GM12872 (cell line): Measurements from ENCODE around the gene ANKH.

Experiments
- TF ChIP-seq, protein P1 (sequence below): IDR thresholded peaks from 3 replicates; pipeline ENCODE4 v1.5.1; 2011; ENCODE audit warnings: low read depth, mild to moderate bottlenecking, low read length, moderate library complexity; ENCODE audit not compliant: insufficient read depth

The ANKH gene

DNA sequence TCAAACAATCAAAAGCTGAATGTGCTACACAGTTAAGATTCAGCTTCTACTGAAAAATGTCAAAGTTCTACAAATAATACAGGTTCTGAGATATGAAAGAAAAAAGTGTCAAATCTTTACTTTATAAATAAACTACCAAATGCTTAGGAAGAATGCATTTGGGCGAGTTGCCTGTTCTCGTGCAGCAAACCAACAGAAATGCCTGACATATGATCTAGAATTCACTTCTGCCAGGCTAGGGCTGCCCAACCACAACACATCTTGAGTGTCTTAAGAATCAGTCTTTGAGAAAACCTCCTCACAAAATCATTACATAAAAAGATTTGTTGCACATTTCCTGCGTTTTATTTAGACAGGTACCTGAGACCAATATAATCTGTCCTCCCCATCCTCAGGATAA lies 42.2 kb downstream of the ANKH start:
- TF ChIP-seq, protein P1, sequence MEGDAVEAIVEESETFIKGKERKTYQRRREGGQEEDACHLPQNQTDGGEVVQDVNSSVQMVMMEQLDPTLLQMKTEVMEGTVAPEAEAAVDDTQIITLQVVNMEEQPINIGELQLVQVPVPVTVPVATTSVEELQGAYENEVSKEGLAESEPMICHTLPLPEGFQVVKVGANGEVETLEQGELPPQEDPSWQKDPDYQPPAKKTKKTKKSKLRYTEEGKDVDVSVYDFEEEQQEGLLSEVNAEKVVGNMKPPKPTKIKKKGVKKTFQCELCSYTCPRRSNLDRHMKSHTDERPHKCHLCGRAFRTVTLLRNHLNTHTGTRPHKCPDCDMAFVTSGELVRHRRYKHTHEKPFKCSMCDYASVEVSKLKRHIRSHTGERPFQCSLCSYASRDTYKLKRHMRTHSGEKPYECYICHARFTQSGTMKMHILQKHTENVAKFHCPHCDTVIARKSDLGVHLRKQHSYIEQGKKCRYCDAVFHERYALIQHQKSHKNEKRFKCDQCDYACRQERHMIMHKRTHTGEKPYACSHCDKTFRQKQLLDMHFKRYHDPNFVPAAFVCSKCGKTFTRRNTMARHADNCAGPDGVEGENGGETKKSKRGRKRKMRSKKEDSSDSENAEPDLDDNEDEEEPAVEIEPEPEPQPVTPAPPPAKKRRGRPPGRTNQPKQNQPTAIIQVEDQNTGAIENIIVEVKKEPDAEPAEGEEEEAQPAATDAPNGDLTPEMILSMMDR, result no peak

DNA sequence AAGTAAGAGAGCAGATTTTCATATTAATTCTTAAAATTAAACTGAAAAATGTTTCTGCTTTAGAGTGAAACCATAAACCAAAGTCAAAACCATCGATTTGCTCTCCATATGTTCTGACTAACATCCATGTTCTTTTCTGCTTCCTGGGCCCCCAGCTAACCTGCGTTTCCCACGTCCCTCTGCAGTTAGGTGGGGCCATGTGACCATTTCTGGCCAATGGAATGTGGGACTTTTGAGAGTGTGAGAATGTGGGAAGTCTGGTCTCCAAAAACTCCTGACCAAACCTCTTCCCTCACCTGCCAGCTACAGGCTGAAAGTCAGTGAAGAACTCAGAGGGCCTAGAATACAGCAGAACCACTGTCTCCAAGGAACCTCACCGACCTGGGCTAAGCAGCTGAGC lies 44.9 kb downstream of the ANKH start:
- TF ChIP-seq, protein P1, result no peak

DNA sequence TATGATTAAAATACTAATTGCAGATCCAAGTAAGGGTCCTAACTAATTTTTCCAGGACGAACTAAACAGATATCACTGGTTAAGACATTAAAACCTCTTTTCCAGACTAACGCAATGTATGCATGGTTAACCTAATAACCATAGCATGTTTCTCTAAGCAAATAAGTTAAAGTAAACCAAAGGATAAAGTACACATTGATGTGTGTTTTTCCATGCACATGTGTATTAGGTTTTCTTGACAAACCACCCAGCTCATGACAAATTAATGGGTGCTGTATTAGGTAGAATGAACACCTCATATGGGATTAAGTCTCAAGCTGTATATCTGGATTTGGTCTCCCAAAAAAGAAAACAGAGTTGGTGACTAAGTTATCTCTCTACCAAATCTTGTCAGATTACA lies 45.6 kb downstream of the ANKH start:
- TF ChIP-seq, protein P1, result no peak

DNA sequence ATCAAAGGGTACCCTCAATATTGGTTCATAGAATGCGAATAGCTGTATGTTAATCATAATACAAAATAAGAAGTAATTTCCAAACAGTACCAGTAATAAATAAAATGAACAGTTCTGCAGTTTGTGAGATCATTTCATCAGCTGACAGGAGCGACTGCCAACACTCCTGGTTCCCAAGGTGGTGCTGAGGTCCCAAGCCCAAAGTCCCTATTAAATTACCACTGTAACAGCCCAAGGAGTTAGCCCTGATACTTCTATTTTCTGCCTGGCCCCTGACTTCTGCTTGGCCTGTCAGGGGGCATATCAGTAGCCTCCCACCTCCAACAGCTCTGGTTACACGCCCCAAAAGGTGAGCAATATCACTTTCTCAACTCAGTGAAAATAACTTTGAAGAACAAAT lies 47.1 kb downstream of the ANKH start:
- TF ChIP-seq, protein P1, result no peak

DNA sequence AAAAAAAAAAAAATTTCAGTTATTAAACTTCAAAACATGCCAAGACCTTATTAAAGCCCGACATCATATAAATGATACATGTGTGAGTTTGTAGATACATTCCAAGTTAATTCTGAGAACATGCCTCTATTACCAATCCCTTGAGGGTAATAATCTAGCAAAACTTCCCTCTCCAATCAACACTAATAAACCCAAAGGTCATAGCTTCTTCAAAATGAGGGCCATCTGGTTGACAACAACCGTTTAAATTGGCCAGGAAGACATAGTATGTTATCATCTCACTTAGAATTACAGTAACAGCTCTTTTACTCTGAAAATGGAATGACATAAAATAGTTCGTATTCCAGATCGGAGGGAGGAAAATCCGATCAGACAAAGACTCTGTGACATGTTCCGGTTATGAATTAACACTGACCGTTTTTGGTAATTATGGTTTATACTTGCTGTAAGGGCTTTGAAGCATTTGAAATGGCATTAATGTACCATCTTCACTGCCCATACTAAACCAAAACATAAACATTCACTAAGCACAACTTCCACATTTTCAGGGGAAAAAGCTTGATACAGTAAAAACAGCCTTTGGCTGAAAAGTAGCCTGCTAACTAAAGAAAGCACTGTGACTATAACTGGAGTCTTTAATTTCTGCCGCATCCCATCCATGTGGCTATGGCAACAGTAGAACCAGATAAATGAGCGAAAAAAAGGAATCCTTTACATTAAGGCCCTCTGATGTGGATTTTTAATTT lies 50.3 kb downstream of the ANKH start:
- TF ChIP-seq, protein P1, result no peak

DNA sequence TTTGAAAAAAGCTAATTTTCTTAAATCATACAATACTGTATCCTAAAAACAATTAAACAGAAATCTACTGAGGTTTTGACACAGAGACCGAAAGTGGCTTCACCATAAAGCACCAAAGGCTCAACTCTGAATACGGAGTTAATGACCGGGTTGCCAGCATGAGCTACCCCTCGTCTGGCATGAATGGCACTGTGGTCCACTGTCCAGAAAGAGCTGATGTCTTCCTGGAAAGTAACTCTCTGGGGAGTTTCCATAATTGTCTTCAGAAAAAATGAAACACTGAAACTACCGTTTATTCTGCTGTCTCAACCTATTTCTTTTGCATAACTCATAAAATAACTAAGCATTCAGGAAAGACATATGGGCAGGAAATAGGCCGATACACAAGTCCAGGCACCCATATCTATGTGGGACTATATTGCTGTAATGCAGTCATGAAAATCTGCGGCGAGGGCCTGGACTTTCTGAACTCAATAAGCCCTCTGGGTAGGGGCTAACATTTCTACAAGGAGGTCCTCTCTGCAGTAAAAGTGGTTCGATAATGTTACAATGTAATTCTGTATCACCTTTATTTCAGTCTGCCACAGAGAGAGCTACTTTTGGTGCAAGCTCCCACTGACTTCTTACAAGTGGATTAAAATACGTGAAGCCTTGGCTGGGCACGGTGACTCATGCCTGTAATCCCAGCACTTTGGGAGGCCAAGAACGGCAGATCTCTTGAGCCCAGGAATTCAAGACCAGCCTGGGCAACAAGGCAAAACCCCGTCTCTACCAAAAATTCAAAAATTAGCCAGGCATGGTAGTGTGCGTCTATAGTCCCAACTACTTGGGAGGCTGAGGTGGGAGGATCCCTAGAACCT lies 52.4 kb downstream of the ANKH start:
- TF ChIP-seq, protein P1, result no peak

DNA sequence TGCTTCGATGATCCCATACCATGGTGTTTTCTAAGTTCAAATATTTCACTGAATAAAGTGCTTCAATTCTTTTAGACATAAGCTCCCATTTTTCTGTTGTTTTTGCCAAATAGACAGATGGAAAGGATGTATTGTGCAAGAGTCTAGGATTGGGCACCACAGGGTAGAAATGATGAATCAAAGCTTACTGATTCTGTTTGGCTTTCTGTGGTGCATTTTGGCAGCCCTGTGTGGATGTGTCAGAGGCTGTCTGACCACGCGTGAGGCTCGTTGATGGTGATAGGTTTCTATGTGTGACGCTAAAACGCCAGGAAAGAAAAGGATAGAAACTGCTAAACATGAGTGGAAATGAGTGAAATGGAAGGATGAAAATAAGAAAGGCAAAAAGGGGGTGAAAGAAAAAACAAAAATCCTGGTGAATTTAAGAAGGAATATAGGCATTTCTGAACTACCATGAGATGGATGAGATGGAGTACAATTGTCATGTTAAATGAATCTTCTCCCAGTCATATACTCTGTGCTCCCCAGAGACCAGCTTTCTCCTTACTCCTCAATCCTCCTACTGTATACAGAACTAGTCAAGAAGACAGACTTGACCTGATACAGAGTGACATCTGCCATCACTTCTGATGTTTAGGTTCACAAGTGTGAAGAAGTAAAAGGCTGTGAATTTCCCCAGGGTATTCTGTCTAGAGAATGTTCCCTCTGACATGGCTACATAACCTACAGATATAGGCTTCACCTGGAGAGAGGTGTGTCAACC lies 54.4 kb downstream of the ANKH start:
- TF ChIP-seq, protein P1, result no peak
